Measurements from ENCODE around the gene FEV. TPM values are rescaled to one million over a fixed set of nuclear protein-coding genes. Genes with fewer than 3 reads are reported as not detected.
A peak's percentile ranks its signal among the peaks of the same experiment; 100 is the strongest.

The FEV gene
- polyA plus RNA-seq, 2 of the 4 experiments (the other 2 are of a cell fraction) = not detected

- peak; percentile 79 to 89 for DNase-seq (ENCODE audit: low read depth in 1 of 2, low spot score in 1 of 2)
Measured at GRCh38 chr2:218979846-218980734, 4.9 kb downstream of the FEV start.

GRCh38 chr2:218975060-218975777 lies 9.8 kb downstream of the FEV start:
- WGBS (ENCODE audit: missing lambda C conversion rate) = 16% methylated on average over 4 of the region's 4 CpGs
- H3K4me3 ChIP-seq = no peak overlapping the region
- no peak for FAIRE-seq
- H3K4me1 ChIP-seq = no peaks in the 10 kb centered on the region
- peak; percentile 64 for TF ChIP-seq MAFK (IDR thresholded peaks at IDR 0.05; ENCODE audit: partially characterized antibody)
- TF ChIP-seq REST (IDR thresholded peaks at IDR 0.05) = no peak
- no peak for TF ChIP-seq NPAS2 (CRISPR knock-in tag; IDR thresholded peaks at IDR 0.05; ENCODE audit: borderline replicate concordance)
- TF ChIP-seq USF2 (IDR thresholded peaks at IDR 0.05) = no peak
- H3K9me3 ChIP-seq = no peaks in the 10 kb centered on the region
- no peak for DNase-seq (ENCODE audit: low read depth in 1 of 2, low spot score in 1 of 2)
- POLR2A ChIA-PET = no interaction called here
- CTCF ChIA-PET = interaction anchor here (0.9 to 10.2 kb wide), 10 partner anchors 12 to 145 kb away, joined by 3 to 140 read pairs (median 4); partner anchors contain the start of genes CDK5R2 and CRYBA2
- no peak overlapping the region for H3K27ac ChIP-seq
- no peak overlapping the region for H3K4me2 ChIP-seq
- ATAC-seq = no peak

More at GRCh38 chr2:218979846-218980734, 4.9 kb downstream of the FEV start:
- Histone ChIP-seq H3K9me3 (no peaks in the 10 kb centered on the region), H3K4me3 (peak overlapping the region; percentile 16), H3K27ac (peak overlapping the region; percentile 26 to 75; a peak in 4 of 6 replicates), H3K4me1 (peaks cover 18% of the 10 kb centered on the region), H3K4me2 (peak overlapping the region; percentile 64)
- WGBS (ENCODE audit: missing lambda C conversion rate) = 8% methylated on average over 11 of the region's 39 CpGs
- ChIA-PET POLR2A (interaction anchor here (0.8 to 1.3 kb wide), 3 partner anchors 17 to 71 kb away, joined by 3 to 8 read pairs (median 5); partner anchors contain the start of gene CDK5R2), CTCF (interaction anchor here (0.6 to 10.2 kb wide), 62 partner anchors 9 to 652 kb away, joined by 3 to 140 read pairs (median 4); partner anchors contain the start of genes CDK5R2, CFAP65, NHEJ1 and SLC23A3)
- ATAC-seq = peak; percentile 87 to 96
- peak; percentile 75 for TF ChIP-seq SMC3 (IDR thresholded peaks at IDR 0.05)
- no peak for TF ChIP-seq ATOH8 (CRISPR knock-in tag; IDR thresholded peaks at IDR 0.05; ENCODE audit: low read depth)
- TF ChIP-seq NR3C1 (IDR thresholded peaks at IDR 0.05) = no peak
- no peak for TF ChIP-seq CEBPB (IDR thresholded peaks at IDR 0.05)
- no peak for TF ChIP-seq TP53 (CRISPR knock-in tag; IDR thresholded peaks at IDR 0.05)
- no peak for TF ChIP-seq TFCP2L1 (CRISPR knock-in tag; IDR thresholded peaks at IDR 0.05)
- TF ChIP-seq CHD4 (IDR thresholded peaks at IDR 0.05; ENCODE audit: borderline replicate concordance) = no peak
- no peak for TF ChIP-seq POLR2AphosphoS2 (conservative IDR thresholded peaks at IDR 0.05; ENCODE audit: low read length)
- TF ChIP-seq ELK1 (IDR thresholded peaks at IDR 0.05; ENCODE audit: low read depth, low read length) = no peak
- no peak for TF ChIP-seq HDAC2 (IDR thresholded peaks at IDR 0.05)
- no peak for TF ChIP-seq ZNF302 (CRISPR knock-in tag; IDR thresholded peaks at IDR 0.05)
- TF ChIP-seq ESRRA (IDR thresholded peaks at IDR 0.05; ENCODE audit: borderline replicate concordance, low read length) = no peak
- no peak for TF ChIP-seq HES2 (IDR thresholded peaks at IDR 0.05)
- TF ChIP-seq CTCF (IDR thresholded peaks at IDR 0.05) = peak; percentile 97
- TF ChIP-seq ZC3H11A (IDR thresholded peaks at IDR 0.05) = no peak
- TF ChIP-seq PHF8 (IDR thresholded peaks at IDR 0.05; ENCODE audit: borderline replicate concordance, low read depth) = no peak
- TF ChIP-seq RCOR1 (IDR thresholded peaks at IDR 0.05; ENCODE audit: low read depth, low read length) = no peak
- TF ChIP-seq EP300 (IDR thresholded peaks at IDR 0.05) = no peak
- no peak for TF ChIP-seq MYC (IDR thresholded peaks at IDR 0.05; ENCODE audit: borderline replicate concordance, low read length)
- TF ChIP-seq MAFK (IDR thresholded peaks at IDR 0.05; ENCODE audit: partially characterized antibody) = no peak
- TF ChIP-seq BHLHE40 (IDR thresholded peaks at IDR 0.05; ENCODE audit: low read depth, low read length) = no peak
- no peak for TF ChIP-seq HOXB5 (CRISPR knock-in tag; IDR thresholded peaks at IDR 0.05)
- no peak for TF ChIP-seq HEYL (CRISPR knock-in tag; IDR thresholded peaks at IDR 0.05)
- no peak for TF ChIP-seq CBX2 (IDR thresholded peaks at IDR 0.05; ENCODE audit: borderline replicate concordance, low read depth)
- TF ChIP-seq RAD21 (conservative IDR thresholded peaks at IDR 0.05 in 1 of 2, IDR thresholded peaks at IDR 0.05 in 1 of 2) = peak; percentile 73 to 76
- no peak for FAIRE-seq

Data from A549 (cell line).